ENCODE measurements around the gene TCP11L1. TPM values are rescaled to one million over a fixed set of nuclear protein-coding genes. Genes with fewer than 3 reads are reported as not detected.

Gene TCP11L1
- total RNA-seq, 1 experiment from 2014 or later, result 22.8 TPM

DNA sequence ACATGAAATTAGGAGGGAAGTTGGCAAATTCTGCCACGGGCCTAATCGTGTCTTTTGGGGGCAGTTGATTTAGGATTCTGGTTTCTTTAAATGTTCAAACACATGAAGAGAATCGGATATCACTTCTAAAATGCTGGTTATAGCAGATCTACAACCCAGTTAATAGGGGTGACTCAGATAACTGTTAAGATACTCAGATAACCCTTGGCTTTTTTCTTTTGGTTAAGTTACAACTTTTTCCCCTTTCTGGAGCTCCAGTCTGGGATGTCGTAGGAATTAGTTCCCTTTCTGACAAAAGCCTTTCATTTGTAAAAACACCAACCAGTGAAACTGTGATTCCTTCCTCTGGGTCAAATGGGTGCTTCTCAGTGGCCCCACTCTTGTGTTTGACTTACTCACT is 22.7 kb upstream of the TCP11L1 start:
- peaks cover 13% of the 10 kb centered on the region for H3K36me3 Mint-ChIP-seq (ENCODE audit: insufficient read depth, unreplicated experiment)
- H3K27me3 Mint-ChIP-seq (ENCODE audit: insufficient read depth, unreplicated experiment), result no peaks in the 10 kb centered on the region
- Histone ChIP-seq H3K27me3 (replicated peaks; ENCODE audit: control insufficient read depth, insufficient read depth, low read length) (no peaks in the 10 kb centered on the region), H3K9me3 (no peaks in the 10 kb centered on the region), H3K36me3 (ENCODE audit: control insufficient read depth, insufficient read depth, low read length) (no peaks in the 10 kb centered on the region), H3K4me3 (ENCODE audit: low read depth, low read length) (peak overlapping the region; percentile 73), H3K4me1 (peaks cover 22% of the 10 kb centered on the region; the same call in 1 of the 2 replicates)
- peaks cover 21% of the 10 kb centered on the region for H3K4me1 Mint-ChIP-seq (ENCODE audit: low read depth, unreplicated experiment)
- TF ChIP-seq, protein P1, sequence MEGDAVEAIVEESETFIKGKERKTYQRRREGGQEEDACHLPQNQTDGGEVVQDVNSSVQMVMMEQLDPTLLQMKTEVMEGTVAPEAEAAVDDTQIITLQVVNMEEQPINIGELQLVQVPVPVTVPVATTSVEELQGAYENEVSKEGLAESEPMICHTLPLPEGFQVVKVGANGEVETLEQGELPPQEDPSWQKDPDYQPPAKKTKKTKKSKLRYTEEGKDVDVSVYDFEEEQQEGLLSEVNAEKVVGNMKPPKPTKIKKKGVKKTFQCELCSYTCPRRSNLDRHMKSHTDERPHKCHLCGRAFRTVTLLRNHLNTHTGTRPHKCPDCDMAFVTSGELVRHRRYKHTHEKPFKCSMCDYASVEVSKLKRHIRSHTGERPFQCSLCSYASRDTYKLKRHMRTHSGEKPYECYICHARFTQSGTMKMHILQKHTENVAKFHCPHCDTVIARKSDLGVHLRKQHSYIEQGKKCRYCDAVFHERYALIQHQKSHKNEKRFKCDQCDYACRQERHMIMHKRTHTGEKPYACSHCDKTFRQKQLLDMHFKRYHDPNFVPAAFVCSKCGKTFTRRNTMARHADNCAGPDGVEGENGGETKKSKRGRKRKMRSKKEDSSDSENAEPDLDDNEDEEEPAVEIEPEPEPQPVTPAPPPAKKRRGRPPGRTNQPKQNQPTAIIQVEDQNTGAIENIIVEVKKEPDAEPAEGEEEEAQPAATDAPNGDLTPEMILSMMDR (IDR thresholded peaks at IDR 0.05; ENCODE audit: insufficient read depth in 1 of 2, low read depth in 1 of 2, low read length in 1 of 2, severe bottlenecking in 1 of 2, unreplicated experiment in 1 of 2), result no peak
- H3K27ac Mint-ChIP-seq (ENCODE audit: unreplicated experiment), result peak overlapping the region; percentile 87
- CTCF ChIA-PET, result interaction anchor here (1.0 to 1.6 kb wide), 4 partner anchors 23 to 73 kb away, joined by 3 to 15 read pairs (median 10); partner anchors contain the start of gene TCP11L1
- no peaks in the 10 kb centered on the region for H3K9me3 Mint-ChIP-seq (ENCODE audit: unreplicated experiment)
- intact Hi-C loops (cut with micrococcal nuclease; ENCODE audit: unreplicated experiment), result loop anchor here (1.0 to 2.0 kb wide), 2 partner anchors 23 to 56 kb away; partner anchors contain the start of gene TCP11L1
- peak overlapping the region; percentile 98 for H3K4me3 Mint-ChIP-seq (ENCODE audit: unreplicated experiment)
- POLR2A ChIA-PET, result interaction anchor here (0.9 to 1.5 kb wide), 6 partner anchors 13 to 144 kb away, joined by 3 to 31 read pairs (median 6); partner anchors contain the start of genes CSTF3 and TCP11L1
- BruUV-seq (replicated peaks), result TSS peak; percentile 34
- no peak for DNase-seq

DNA sequence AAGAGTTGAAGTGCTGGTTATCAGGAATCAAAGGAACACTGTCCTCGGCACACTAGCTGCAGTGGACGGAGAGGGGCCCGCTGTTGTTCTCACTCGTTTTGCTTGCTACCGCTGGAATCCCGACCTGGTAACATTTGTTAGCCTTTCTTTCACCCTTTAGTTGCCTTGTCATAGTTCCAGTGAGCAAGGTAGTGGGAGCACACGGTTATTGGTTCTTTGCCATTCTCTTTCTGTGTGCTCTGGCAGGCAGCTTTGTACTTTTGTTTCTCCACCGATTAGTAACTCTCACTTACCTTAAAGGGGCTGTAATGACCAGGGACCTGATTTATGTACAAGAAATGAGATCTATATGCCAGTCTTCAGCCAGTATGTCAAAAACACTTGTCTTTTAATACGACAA is 21.9 kb upstream of the TCP11L1 start:
- Histone ChIP-seq H3K9me3 (no peaks in the 10 kb centered on the region), H3K27me3 (replicated peaks; ENCODE audit: control insufficient read depth, insufficient read depth, low read length) (no peaks in the 10 kb centered on the region), H3K36me3 (ENCODE audit: control insufficient read depth, insufficient read depth, low read length) (no peaks in the 10 kb centered on the region), H3K4me3 (ENCODE audit: low read depth, low read length) (peak overlapping the region; percentile 73), H3K4me1 (peaks cover 16% of the 10 kb centered on the region)
- Mint-ChIP-seq H3K27me3 (ENCODE audit: insufficient read depth, unreplicated experiment) (no peaks in the 10 kb centered on the region), H3K4me3 (ENCODE audit: unreplicated experiment) (peak overlapping the region; percentile 98), H3K27ac (ENCODE audit: unreplicated experiment) (peak overlapping the region; percentile 42), H3K36me3 (ENCODE audit: insufficient read depth, unreplicated experiment) (peaks cover 13% of the 10 kb centered on the region), H3K9me3 (ENCODE audit: unreplicated experiment) (no peaks in the 10 kb centered on the region), H3K4me1 (ENCODE audit: low read depth, unreplicated experiment) (peaks cover 28% of the 10 kb centered on the region)
- TF ChIP-seq, protein P1 (IDR thresholded peaks at IDR 0.05; ENCODE audit: insufficient read depth in 1 of 2, low read depth in 1 of 2, low read length in 1 of 2, severe bottlenecking in 1 of 2, unreplicated experiment in 1 of 2), result no peak
- intact Hi-C loops (cut with micrococcal nuclease; ENCODE audit: unreplicated experiment), result loop anchor here (2.0 kb wide), 1 partner anchor 57 kb away; no protein-coding TSS in a partner anchor
- ChIA-PET CTCF (no interaction called here), POLR2A (no interaction called here)
- BruUV-seq (replicated peaks), result no TSS peak
- DNase-seq, result no peak

DNA sequence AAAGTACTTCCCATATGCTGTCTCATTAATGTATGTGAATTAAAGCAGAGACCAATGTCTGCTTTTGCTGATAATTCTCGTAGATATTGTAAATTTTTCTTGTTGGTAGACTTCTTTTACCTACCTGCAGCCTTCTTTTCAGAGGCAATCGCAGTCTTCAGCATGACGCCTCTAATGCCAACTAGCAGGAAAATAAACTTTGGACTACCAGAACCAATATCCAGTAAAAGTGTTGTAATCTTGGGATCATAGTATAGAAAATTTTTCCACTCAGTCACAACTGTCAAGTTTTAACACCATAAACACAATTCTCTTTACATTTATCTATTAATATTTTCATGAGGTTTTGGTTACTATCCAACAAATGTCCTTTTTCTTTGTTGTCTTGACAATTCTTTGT is 21.4 kb upstream of the TCP11L1 start:
- BruUV-seq (replicated peaks), result no TSS peak
- Histone ChIP-seq H3K36me3 (ENCODE audit: control insufficient read depth, insufficient read depth, low read length) (no peaks in the 10 kb centered on the region), H3K9me3 (no peaks in the 10 kb centered on the region), H3K27me3 (replicated peaks; ENCODE audit: control insufficient read depth, insufficient read depth, low read length) (no peaks in the 10 kb centered on the region), H3K4me3 (ENCODE audit: low read depth, low read length) (peak overlapping the region; percentile 73), H3K4me1 (peaks cover 16% of the 10 kb centered on the region)
- intact Hi-C loops (cut with micrococcal nuclease; ENCODE audit: unreplicated experiment), result loop anchor here (2.0 kb wide), 1 partner anchor 57 kb away; no protein-coding TSS in a partner anchor
- Mint-ChIP-seq H3K4me3 (ENCODE audit: unreplicated experiment) (peak overlapping the region; percentile 98), H3K36me3 (ENCODE audit: insufficient read depth, unreplicated experiment) (peaks cover 13% of the 10 kb centered on the region), H3K9me3 (ENCODE audit: unreplicated experiment) (no peaks in the 10 kb centered on the region), H3K4me1 (ENCODE audit: low read depth, unreplicated experiment) (peaks cover 28% of the 10 kb centered on the region), H3K27me3 (ENCODE audit: insufficient read depth, unreplicated experiment) (no peaks in the 10 kb centered on the region), H3K27ac (ENCODE audit: unreplicated experiment) (peak overlapping the region; percentile 42)
- no peak for DNase-seq
- TF ChIP-seq, protein P1 (IDR thresholded peaks at IDR 0.05; ENCODE audit: insufficient read depth in 1 of 2, low read depth in 1 of 2, low read length in 1 of 2, severe bottlenecking in 1 of 2, unreplicated experiment in 1 of 2), result no peak
- ChIA-PET CTCF (no interaction called here), POLR2A (no interaction called here)

Measured in Caco-2 (cell line).